Liver (tissue), 3 donors: ENCODE data around the gene CSMD2.

Experiments used
- HNF4A ChIP-seq, 2 donors: conservative IDR thresholded peaks; 2 replicates each; pipeline ENCODE4 v1.6.1; 2016; ENCODE audit warnings: antibody characterized with exemption in 2 of 2, mild to moderate bottlenecking in 2 of 2
- JUND ChIP-seq, 2 donors: IDR thresholded peaks; 2 replicates each; pipeline ENCODE4 v1.6.1; 2016; ENCODE audit warnings: antibody characterized with exemption in 2 of 2
- RAD21 ChIP-seq, 2 donors: IDR thresholded peaks; 2 replicates each; pipeline ENCODE4 v1.6.1; 2016; ENCODE audit warnings: antibody characterized with exemption in 2 of 2, mild to moderate bottlenecking in 2 of 2
- YY1 ChIP-seq: IDR thresholded peaks from 2 replicates; pipeline ENCODE4 v1.6.1; 2016; ENCODE audit warnings: antibody characterized with exemption, mild to moderate bottlenecking
- TF ChIP-seq, protein P1 (sequence below): fragments of 150-350 bp; IDR thresholded peaks from 2 replicates; pipeline ENCODE4 v1.5.1; 2017; ENCODE audit warnings: improper control_type of control experiment, low read depth, low read length; ENCODE audit not compliant: missing input control
- TF ChIP-seq, protein P2 (sequence below): IDR thresholded peaks from 2 replicates; pipeline ENCODE4 v1.6.1; 2016; ENCODE audit warnings: antibody characterized with exemption
- donor health status: healthy.
- donor health status: healthy.

DNA sequence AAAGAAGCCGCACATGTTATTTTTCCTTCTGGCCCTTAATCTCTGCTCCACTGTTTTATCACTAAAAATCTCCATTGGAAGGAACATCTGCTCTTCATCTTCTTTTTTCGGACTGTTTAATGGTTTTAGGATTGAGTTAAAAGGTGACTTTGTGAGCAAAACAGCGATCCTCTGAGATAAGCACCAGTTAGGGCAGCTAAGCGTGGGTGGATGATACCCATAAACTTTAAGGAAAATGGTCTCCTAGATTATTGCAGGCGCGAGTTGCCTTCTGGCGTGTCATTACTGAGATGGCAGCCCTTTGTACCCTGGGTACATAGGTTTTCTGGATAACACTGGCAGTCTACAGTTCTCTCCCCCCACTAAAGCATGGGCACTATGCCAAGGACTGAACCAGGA is 345.1 kb downstream of the CSMD2 start:
- TF ChIP-seq YY1 (no peak), JUND (IDR thresholded peaks at IDR 0.05) (no peak), RAD21 (IDR thresholded peaks at IDR 0.05) (no peak), HNF4A (conservative IDR thresholded peaks at IDR 0.05) (no peak)
- TF ChIP-seq, protein P1, sequence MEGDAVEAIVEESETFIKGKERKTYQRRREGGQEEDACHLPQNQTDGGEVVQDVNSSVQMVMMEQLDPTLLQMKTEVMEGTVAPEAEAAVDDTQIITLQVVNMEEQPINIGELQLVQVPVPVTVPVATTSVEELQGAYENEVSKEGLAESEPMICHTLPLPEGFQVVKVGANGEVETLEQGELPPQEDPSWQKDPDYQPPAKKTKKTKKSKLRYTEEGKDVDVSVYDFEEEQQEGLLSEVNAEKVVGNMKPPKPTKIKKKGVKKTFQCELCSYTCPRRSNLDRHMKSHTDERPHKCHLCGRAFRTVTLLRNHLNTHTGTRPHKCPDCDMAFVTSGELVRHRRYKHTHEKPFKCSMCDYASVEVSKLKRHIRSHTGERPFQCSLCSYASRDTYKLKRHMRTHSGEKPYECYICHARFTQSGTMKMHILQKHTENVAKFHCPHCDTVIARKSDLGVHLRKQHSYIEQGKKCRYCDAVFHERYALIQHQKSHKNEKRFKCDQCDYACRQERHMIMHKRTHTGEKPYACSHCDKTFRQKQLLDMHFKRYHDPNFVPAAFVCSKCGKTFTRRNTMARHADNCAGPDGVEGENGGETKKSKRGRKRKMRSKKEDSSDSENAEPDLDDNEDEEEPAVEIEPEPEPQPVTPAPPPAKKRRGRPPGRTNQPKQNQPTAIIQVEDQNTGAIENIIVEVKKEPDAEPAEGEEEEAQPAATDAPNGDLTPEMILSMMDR = no peak
- TF ChIP-seq, protein P2, sequence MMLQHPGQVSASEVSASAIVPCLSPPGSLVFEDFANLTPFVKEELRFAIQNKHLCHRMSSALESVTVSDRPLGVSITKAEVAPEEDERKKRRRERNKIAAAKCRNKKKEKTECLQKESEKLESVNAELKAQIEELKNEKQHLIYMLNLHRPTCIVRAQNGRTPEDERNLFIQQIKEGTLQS = no peak
